Duodenal mucosa (tissue), 2 donors: ENCODE results near the gene SETD1B.
A peak's percentile ranks its signal among the peaks of the same experiment; 100 is the strongest.

Source experiments
- H3K27ac ChIP-seq: one replicate; pipeline ENCODE4 v1.7.0; 2013; ENCODE audit warnings: low read depth, low read length
- H3K27me3 ChIP-seq, 2 donors: one replicate each; pipeline ENCODE4 v1.7.0; 2013; ENCODE audit warnings: low read length in 2 of 2, control low read depth in 1 of 2; ENCODE audit not compliant: insufficient read depth in 2 of 2, control insufficient read depth in 1 of 2
- H3K36me3 ChIP-seq, 2 donors: one replicate each; pipeline ENCODE4 v1.7.0; 2013; ENCODE audit warnings: low read length in 2 of 2, control low read depth in 1 of 2; ENCODE audit not compliant: insufficient read depth in 2 of 2, control insufficient read depth in 1 of 2
- H3K4me1 ChIP-seq, 2 donors: one replicate each; pipeline ENCODE4 v1.7.0; 2013; ENCODE audit warnings: low read length in 2 of 2, control low read depth in 1 of 2; ENCODE audit not compliant: insufficient read depth in 2 of 2, control insufficient read depth in 1 of 2
- H3K4me3 ChIP-seq, 2 donors: one replicate each; pipeline ENCODE4 v1.7.0; 2013; ENCODE audit warnings: low read length in 2 of 2, low read depth in 1 of 2
- H3K9ac ChIP-seq, 2 donors: one replicate each; pipeline ENCODE4 v1.7.0; 2013; ENCODE audit warnings: low read length in 2 of 2, low read depth in 1 of 2
- H3K9me3 ChIP-seq, 2 donors: one replicate each; pipeline ENCODE4 v1.7.0; 2013; ENCODE audit warnings: low read length in 2 of 2, control low read depth in 1 of 2; ENCODE audit not compliant: control insufficient read depth in 1 of 2

SETD1B gene

DNA sequence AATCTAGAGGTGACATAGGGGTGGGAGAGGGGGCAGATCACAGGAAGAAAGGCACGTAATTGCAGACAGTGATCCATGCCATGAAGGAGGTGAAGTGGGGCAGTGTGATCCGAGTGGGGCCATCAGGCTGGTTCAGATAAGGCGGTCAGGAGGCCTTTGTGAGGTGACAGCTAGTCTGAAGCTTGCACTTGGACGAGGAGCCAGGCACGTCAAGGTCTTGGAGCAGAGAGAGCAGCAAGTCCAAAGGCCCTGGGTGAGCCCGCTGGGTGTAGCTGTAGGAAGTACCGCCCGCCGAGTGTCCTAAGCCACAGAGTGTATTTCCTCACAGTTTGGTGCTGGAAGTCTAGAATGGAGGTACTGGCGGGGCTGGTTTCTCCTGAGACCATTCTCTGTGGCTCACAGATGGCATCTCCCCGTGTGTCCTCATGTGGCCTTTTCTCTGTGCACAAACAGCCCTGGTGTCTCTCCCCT, 33.9 kb upstream of the SETD1B start:
- no peaks in the 10 kb centered on the region for H3K36me3 ChIP-seq
- H3K9me3 ChIP-seq, result no peaks in the 10 kb centered on the region
- H3K4me3 ChIP-seq, result peak overlapping the region in 1 of 2 donors; percentile 16
- H3K4me1 ChIP-seq, result peaks cover 21 to 24% of the 10 kb centered on the region in 2 donors
- no peaks in the 10 kb centered on the region for H3K27me3 ChIP-seq
- peak overlapping the region; percentile 2 to 23 for H3K9ac ChIP-seq
- H3K27ac ChIP-seq, result peak overlapping the region; percentile 26

DNA sequence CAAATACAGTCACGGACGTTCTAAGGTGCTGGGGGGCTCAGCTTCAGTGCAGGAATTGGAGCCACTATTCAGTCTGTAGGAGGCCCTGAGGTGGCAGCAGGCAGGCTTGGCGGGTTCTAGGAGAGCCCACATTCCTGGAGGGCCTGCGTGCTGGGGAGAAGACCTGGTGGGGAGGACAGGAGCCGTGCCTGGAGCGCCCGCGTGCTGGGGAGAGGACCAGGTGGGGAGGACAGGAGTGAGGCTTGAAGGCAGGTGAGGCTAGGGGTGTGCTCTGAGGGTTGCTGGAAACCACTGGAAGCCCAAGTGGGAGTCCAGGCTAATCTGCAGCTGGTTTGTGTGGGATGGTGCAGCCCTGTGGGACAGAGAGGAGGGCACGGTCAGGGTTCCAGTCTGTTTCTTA, 33.4 kb upstream of the SETD1B start:
- Histone ChIP-seq H3K27ac (peak overlapping the region; percentile 26), H3K9ac (peak overlapping the region; percentile 2 to 23), H3K4me3 (peak overlapping the region in 1 of 2 donors; percentile 16), H3K9me3 (no peaks in the 10 kb centered on the region), H3K36me3 (no peaks in the 10 kb centered on the region), H3K4me1 (peaks cover 21 to 24% of the 10 kb centered on the region in 2 donors), H3K27me3 (no peaks in the 10 kb centered on the region)

DNA sequence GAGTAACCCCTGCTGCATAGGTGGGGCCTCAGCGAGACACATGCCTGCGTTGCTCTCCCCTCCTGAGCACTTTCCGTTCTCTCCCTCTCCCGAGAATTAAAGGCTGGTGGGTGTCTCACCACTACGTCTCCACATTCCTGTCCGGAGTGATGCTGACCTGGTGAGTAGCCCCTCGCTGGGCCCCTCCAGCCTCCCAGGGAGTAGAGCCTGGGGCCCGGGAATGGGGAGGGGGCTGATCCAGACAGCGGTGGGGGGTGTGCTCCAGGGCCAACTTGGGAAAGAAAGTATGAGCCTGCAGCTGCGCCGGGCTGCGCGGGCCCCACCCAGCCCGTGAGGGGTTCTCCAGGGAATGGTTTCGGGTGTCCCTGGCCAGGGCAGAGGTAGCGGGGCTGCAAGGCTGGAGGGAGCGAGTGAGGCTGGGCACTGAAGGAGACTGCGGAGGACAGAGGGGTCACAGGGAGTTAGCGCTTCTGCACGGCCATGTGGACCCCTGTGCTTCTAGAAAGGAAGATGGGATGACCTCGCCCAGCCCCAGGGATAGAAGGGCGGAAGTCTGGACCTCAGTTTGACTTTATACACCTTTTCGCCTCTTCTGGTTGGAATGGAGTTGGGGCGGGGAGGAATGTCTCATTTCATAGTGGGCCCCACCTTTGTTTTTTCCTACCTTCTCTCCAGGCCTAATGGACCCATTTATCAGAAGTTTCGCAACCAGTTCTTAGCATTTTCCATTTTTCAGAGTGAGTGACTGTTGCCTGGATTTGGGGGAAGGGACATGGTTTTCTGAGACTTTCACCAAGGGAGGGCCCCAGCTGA, 32.8 kb upstream of the SETD1B start:
- H3K9ac ChIP-seq, result no peak overlapping the region
- no peak overlapping the region for H3K4me3 ChIP-seq
- H3K27me3 ChIP-seq, result no peaks in the 10 kb centered on the region
- no peaks in the 10 kb centered on the region for H3K9me3 ChIP-seq
- H3K4me1 ChIP-seq, result peaks cover 21 to 24% of the 10 kb centered on the region in 2 donors
- no peaks in the 10 kb centered on the region for H3K36me3 ChIP-seq
- H3K27ac ChIP-seq, result no peak overlapping the region

- peaks cover 0 to 2% of the 10 kb centered on the region in 2 donors for H3K36me3 ChIP-seq
- H3K9me3 ChIP-seq, result no peaks in the 10 kb centered on the region
- no peak overlapping the region for H3K4me3 ChIP-seq
- H3K27ac ChIP-seq, result no peak overlapping the region
- H3K4me1 ChIP-seq, result peaks cover 21 to 24% of the 10 kb centered on the region in 2 donors
- H3K9ac ChIP-seq, result peak overlapping the region; percentile 33 to 49
- no peaks in the 10 kb centered on the region for H3K27me3 ChIP-seq
These were observed 30.6 kb upstream of the SETD1B start for GRCh38 chr12:121773011-121773777.

DNA sequence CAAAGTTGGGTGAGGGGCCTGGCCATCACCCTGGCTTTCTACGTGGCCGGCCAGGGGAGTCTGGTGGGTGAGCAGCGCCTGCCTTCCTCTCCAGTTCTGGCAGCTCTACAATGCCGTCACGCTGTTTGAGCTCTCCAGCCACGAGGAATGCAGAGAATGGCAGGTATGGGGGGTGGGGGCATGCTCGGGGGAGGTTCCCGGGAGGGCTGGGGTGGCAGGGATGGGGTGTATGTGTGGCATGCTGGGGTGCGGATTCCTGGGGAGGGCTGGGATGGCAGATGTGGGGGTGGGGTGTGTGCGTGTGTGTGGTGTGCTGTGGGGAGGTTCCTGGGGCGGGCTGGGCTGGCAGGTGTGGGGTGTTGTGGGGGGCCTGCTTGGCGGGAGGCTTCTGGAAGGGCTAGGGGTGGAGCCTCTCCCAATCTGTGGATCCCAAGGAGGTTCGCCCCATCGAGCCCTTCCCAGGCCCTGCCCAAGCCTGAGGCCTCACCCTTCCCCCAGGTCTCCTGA, 28.8 kb upstream of the SETD1B start:
- H3K9ac ChIP-seq, result no peak overlapping the region
- peaks cover 16 to 18% of the 10 kb centered on the region in 2 donors for H3K4me1 ChIP-seq
- H3K9me3 ChIP-seq, result no peaks in the 10 kb centered on the region
- H3K4me3 ChIP-seq, result no peak overlapping the region
- H3K27ac ChIP-seq, result no peak overlapping the region
- H3K27me3 ChIP-seq, result no peaks in the 10 kb centered on the region
- H3K36me3 ChIP-seq, result peaks cover 0 to 9% of the 10 kb centered on the region in 2 donors

- Histone ChIP-seq H3K27me3 (no peaks in the 10 kb centered on the region), H3K9ac (no peak overlapping the region), H3K9me3 (no peaks in the 10 kb centered on the region), H3K4me1 (peaks cover 11 to 14% of the 10 kb centered on the region in 2 donors), H3K27ac (no peak overlapping the region), H3K4me3 (no peak overlapping the region), H3K36me3 (peaks cover 2 to 12% of the 10 kb centered on the region in 2 donors)
These were observed 28.3 kb upstream of the SETD1B start for GRCh38 chr12:121775501-121775900.

DNA sequence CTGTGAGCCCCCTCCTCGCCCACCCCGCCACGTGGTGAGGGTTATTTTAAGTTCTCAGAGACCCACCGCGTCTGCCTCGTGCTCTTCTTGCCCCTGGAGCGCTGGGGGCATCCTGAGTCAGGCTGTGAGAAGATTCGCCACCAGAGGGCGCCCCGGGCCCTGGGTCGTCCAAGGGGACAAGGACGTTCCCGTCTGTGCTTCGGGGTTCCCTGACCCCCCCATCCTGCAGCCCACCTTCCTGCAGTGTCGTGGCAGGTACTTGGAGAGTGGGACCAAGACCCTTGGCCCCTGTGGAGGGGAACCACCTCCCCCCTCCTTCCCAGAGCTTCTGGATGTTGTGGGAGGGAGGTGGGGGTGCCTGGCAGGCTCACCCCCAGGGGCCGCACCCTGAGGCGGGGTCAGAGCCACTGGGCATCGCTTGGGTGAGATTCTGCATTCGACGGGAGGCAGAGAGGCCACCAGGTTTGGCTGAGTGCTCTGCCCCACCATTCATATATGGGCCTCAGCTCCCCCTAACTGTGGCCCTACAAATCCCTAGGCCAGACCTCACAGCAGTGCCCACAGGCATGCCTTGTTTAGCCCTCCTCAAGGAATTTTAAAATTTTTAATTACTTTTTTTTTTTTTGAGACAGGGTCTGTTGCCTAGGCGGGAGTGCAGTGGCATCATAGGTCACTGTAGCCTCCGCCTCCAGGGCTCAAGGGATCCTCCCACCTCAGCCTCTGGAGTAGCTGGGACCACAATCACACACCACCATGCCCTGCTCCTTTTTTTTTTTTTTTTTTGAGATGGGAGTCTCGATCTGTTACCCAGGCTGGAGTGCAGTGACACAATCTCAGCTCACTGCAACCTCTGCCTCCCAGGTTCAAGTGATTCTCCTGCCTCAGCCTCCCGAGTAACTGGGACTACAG, 27.4 kb upstream of the SETD1B start:
- H3K36me3 ChIP-seq, result peaks cover 3 to 15% of the 10 kb centered on the region in 2 donors
- no peak overlapping the region for H3K27ac ChIP-seq
- no peak overlapping the region for H3K9ac ChIP-seq
- H3K27me3 ChIP-seq, result no peaks in the 10 kb centered on the region
- no peak overlapping the region for H3K4me3 ChIP-seq
- peaks cover 9% of the 10 kb centered on the region in 2 donors for H3K4me1 ChIP-seq
- H3K9me3 ChIP-seq, result no peaks in the 10 kb centered on the region

GRCh38 chr12:121778567-121779421, 25.0 kb upstream of the SETD1B start:
- H3K4me3 ChIP-seq, result no peak overlapping the region
- peaks cover 0 to 11% of the 10 kb centered on the region in 2 donors for H3K4me1 ChIP-seq
- H3K36me3 ChIP-seq, result peaks cover 3 to 15% of the 10 kb centered on the region in 2 donors
- no peaks in the 10 kb centered on the region for H3K9me3 ChIP-seq
- no peak overlapping the region for H3K27ac ChIP-seq
- no peak overlapping the region for H3K9ac ChIP-seq
- H3K27me3 ChIP-seq, result no peaks in the 10 kb centered on the region

DNA sequence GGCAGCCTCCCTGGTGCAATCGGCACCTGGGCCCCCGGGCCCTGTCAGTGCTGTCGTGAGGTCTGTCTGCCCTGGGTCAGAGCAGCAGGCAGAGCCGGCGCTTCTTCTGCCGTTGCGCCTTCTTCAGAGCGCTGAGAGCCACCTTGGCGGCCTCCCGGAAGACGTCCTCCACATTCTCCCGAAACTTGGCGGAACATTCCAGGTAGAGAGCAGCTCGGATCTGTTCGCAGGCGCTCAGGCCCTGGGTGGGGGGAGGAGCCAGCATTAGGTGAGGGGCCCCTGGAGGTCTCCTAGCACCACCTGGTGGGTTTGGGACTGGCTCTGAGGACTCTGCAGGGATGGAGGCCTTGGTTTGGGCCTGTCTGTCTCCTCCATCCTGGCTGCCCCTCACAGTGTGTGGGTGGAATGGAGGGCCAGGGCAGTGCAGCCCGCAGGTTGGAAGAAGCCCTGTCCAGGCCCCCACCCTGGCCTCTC, 24.4 kb upstream of the SETD1B start:
- H3K27ac ChIP-seq, result no peak overlapping the region
- H3K4me1 ChIP-seq, result peaks cover under 1 to 11% of the 10 kb centered on the region in 2 donors
- no peaks in the 10 kb centered on the region for H3K9me3 ChIP-seq
- no peaks in the 10 kb centered on the region for H3K27me3 ChIP-seq
- peaks cover 3 to 15% of the 10 kb centered on the region in 2 donors for H3K36me3 ChIP-seq
- H3K4me3 ChIP-seq, result no peak overlapping the region
- no peak overlapping the region for H3K9ac ChIP-seq
